ENCODE data around the gene TDRD1.

DNA sequence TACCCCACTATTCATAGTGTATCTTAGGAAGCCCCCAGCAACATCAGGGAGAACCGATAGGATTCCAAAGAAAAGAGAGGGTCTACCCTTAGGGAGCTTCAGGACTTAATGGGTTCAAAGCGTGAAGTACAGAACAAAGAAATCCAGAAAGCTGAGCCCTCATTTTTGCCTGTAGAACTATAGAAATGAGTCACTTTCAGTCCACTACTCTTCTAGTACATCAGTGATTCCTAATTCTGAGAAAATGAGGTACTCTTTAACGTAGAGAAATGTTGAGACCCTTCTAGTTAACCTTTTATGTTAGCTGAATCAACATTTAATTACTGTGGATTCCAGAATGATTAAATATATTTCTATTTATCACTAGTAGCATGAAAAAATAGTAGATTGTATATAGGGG lies 1.8 kb downstream of the TDRD1 start:
- TF ChIP-seq REST (IDR thresholded peaks at IDR 0.05; ENCODE audit: low read depth) (no peak), EZH2 (IDR thresholded peaks at IDR 0.05) (no peak), POLR2AphosphoS5 (IDR thresholded peaks at IDR 0.05; ENCODE audit: low read depth, low read length) (no peak), POLR2A (IDR thresholded peaks at IDR 0.05; ENCODE audit: borderline replicate concordance, extremely low read depth, insufficient read depth, insufficient read length) (no peak), ELF1 (IDR thresholded peaks at IDR 0.05; ENCODE audit: borderline replicate concordance, low read depth) (no peak), ZBTB33 (IDR thresholded peaks at IDR 0.05; ENCODE audit: extremely low read depth, insufficient replicate concordance, low read length) (no peak), TCF7L2 (IDR thresholded peaks at IDR 0.05; ENCODE audit: borderline replicate concordance, extremely low read depth, insufficient read depth, insufficient read length) (no peak), FOSL1 (IDR thresholded peaks at IDR 0.05; ENCODE audit: low read depth) (no peak)
- TF ChIP-seq, protein P1, sequence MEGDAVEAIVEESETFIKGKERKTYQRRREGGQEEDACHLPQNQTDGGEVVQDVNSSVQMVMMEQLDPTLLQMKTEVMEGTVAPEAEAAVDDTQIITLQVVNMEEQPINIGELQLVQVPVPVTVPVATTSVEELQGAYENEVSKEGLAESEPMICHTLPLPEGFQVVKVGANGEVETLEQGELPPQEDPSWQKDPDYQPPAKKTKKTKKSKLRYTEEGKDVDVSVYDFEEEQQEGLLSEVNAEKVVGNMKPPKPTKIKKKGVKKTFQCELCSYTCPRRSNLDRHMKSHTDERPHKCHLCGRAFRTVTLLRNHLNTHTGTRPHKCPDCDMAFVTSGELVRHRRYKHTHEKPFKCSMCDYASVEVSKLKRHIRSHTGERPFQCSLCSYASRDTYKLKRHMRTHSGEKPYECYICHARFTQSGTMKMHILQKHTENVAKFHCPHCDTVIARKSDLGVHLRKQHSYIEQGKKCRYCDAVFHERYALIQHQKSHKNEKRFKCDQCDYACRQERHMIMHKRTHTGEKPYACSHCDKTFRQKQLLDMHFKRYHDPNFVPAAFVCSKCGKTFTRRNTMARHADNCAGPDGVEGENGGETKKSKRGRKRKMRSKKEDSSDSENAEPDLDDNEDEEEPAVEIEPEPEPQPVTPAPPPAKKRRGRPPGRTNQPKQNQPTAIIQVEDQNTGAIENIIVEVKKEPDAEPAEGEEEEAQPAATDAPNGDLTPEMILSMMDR (IDR thresholded peaks at IDR 0.05 in 2 of 3, conservative IDR thresholded peaks at IDR 0.05 in 1 of 3; ENCODE audit: borderline replicate concordance in 1 of 3, insufficient read depth in 1 of 3, low read depth in 2 of 3, low read length in 2 of 3) = no peak

Measured in HCT116 (cell line).